ENCODE results near the gene AMN1.
A peak's percentile ranks its signal among the peaks of the same experiment; 100 is the strongest.
"Not testable (repeated sequence)": the region's sequence is repeated elsewhere in the genome, so short reads cannot be mapped to it uniquely, and the experiment has no call there.

The AMN1 gene

GRCh38 chr12:31682136-31682962 lies 46.5 kb downstream of the AMN1 start:
- DNase-seq (ENCODE audit: low read depth), result peak; percentile 13

DNA sequence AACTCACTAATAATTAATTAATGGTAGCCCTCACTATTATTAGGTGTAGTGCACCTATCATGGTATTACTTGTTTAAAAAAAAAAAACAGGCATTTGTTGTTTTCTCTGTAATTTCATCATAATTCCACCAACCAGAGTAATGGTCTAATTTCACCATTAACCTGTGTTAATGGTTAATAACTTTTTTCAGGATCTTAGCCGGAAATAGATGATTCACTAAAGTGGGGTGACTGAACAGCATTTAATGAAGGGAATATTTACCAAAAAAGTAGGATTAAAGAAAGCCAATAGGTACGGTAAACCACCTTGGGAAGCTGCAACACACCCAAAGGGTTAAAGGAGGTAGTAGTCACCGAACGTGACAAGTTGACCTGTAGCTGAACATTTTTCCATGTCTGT lies 56.3 kb downstream of the AMN1 start:
- DNase-seq (ENCODE audit: low read depth), result no peak

DNA sequence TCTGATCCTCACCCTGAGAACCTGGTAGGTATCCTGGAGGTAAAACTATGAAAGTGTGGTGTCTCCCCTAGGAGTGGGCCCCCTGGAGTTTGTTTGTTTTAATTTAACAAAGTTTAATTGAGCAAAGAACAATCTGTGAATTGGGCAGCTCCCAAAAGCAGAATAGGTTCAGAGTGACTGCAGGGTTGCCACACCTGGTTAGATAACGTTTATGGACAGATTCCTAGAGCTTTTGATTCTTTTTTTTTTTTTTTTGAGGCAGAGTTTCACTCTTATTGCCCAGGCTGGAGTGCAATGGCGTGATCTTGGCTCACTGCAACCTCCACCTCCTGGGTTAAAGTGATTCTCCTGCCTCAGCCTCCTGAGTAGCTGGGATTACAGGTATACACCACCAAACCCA lies 59.2 kb downstream of the AMN1 start:
- not testable (repeated sequence) for DNase-seq (ENCODE audit: low read depth)

- DNase-seq (ENCODE audit: low read depth), result no peak
These were observed 59.8 kb downstream of the AMN1 start for GRCh38 chr12:31669020-31669419.

DNA sequence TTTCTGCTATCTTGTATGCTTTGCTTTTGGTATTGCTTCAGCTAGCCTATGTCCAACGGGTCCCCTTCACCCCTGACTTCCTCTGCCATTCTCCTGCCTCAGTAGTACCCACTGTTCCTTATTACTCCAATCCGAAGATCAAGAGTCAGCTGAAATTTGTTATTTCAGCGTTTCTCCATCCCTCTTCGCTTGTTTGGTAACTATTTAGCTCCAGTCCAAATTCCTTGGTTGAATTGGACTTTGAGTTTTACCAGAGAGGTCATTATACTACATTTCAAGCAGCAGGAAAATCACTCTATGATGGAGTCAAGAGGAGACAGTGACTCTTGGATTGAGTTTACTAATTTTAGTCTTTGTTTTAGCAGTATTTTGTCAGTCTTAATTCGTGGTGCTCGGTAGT lies 64.8 kb downstream of the AMN1 start:
- DNase-seq (ENCODE audit: low read depth), result no peak

DNA sequence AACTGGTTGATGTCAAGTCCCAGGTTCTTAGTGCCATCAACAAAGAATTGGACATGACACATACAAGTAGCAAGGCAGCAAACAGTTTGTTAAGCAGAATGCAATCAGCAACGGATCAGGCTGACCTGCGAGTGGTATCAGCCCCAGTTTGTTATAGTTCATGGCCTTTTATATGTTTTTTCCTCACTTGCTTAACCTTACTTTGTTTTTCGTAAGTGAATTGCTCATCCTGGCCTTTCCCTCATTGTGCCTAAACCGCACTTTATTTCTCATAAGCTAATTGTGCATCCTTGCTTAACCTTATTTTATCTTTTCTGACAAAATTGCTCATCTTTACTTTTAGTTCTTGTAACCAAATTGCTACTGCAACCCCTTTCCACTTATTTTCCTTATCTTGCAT lies 65.2 kb downstream of the AMN1 start:
- DNase-seq (ENCODE audit: low read depth), result no peak

DNA sequence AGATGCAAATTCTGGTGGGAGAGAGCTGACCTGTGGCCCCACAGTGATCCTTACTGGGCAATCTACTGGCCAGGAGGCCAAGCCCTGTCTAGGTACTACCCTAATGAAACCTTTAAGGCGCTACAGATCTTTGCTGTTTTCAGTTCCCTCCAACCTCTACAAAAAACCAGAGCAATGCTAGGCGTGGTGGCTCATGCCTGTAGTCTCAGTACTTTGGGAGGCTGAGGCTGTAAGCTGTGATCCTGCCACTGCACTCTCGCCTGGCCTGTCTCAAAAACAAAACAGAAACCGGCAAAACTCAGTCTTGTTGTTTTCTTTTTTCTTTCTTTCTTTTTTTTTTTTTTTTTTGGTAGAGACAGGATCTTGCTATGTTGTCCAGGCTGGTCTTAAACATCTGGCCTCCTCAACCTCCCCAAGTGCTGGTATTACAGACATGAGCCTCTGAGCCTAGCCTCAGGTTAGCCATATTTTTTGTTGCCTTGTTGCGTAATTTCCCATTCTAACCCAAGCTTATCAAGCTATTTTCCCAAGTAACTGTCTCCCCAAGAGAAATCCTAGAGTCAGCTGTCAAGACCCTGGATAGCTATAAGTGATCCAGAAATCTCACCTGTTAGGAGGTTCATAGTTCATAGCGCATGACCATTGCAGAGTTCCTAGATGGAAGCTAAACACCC lies 66.5 kb downstream of the AMN1 start:
- no peak for DNase-seq (ENCODE audit: low read depth)

DNA sequence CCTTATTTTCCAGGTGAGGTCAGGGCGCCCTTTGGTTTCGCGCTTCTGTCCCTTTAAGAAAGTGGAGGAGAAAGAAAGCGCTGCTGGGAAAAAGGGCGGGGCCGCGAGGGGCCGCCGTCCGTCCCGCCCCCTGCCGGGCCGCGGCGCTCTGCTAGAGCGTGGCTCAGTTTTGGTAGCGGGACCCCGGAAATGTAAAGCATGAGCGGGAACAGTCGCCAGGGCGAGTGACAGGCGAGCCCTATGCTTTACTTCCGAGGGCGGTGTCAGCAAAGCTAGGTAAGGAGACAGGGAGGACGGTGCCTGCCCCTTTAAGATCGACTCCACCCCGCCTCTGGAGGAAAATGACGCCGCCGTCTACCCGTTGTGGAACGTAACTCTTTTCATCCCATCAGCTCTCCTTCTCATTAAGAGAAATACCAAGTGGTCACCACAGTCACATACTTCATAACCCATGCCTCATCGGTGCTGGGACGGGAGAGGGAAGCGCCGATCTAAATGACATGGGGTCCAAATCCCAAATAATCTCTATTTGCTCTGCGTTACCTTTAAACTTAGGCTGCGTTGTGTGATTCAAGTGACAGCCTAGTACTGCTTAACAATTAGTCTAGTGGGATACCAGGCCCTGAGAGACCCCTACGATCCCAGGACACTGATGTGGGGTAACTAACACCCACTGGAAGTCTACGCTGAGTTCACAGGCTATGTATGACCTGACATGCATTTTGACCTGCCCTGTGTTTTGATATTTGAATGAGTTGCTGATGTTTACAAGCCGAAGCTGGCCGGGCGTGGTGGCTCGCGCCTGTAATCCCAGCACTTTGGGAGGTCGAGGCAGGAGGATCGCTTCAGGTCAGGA lies 69.5 kb downstream of the AMN1 start, which contains the start of gene ETFBKMT:
TSS of gene ETFBKMT (plus strand) at position 602 of the 856 bp plus-strand sequence. CDS start 2,266 bp downstream, outside the sequence.
- peak; percentile 63 for DNase-seq (ENCODE audit: low read depth)

DNA sequence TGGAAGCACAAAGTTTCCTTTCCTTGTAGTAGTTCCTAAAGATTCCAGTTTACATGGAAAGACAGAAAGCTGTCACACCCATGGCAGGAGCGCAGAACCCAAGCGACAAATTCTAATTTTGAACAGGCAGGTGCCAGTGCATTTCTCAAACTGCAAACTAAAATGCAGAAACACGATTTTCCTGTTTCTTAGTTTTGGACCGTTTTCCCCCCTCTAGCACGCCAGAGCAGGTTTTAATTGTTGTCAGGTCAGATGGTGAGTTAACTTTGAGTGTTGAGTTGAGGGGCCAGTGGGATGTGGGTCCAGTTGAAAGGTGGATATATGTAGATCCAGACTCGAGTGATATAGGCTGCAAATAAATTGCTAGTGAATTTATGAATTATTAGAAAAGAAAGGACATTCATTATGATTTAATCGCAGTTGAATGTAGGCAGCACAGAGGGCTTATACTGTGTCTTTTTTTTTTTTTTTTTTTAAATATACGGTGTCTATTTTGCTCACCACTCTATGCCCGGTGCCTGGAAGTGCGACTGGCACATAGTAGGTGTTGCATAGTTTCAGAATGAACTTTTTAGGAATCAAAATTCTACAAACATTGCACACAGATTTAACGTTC lies 70.2 kb downstream of the AMN1 start:
- DNase-seq (ENCODE audit: low read depth), result no peak

GRCh38 chr12:31655792-31656191 lies 73.0 kb downstream of the AMN1 start:
- no peak for DNase-seq (ENCODE audit: low read depth)

- DNase-seq (ENCODE audit: low read depth), result no peak
These were observed 73.6 kb downstream of the AMN1 start for GRCh38 chr12:31655208-31655607.

DNA sequence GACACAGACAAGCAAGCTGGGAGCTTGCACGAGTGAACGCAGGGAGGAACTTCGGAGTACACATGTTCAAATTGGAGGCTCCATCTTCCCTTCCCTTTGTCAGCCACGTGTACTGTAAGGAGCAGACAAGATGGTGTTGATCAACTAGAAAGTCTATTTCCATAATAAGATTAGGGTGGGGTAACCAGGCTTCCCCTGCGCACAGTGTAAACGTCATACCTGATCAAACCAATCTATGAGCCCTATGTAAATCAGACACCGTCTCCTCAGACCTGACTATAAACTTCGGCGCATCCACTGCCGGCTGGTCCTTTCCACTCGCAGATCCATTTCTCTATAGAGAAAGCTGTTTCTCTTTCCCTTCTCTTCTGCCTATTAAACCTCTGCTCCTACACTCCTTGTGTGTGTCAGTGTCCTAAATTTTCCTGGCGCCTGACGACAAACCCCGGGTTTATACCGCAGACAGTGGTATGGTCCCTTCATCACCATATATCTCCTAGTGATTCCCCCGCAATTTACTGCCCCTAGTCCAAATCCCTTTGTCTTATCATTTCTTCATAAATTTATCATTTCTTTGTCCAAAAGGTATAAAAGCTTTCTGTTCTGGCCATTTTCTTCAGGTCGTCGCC lies 76.8 kb downstream of the AMN1 start:
- DNase-seq (ENCODE audit: low read depth), result no peak

DNA sequence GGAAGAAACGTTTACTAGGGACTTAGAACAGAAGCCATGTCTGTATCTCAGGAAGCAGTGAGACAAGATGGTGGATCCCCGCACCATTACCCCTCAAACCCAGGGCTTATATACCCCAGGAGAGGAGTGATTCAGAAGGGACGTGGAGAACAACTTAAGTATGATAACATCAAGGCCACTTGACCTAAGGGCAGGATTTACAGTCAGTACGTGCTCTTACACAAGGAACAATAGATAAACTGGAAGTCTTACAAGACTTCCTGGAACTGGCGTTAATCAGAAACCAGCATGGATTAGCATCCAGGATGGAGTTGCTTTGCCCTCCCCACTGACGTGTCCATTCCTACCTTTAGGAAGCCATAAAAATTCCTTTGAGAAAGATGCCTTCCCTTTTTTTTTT lies 77.9 kb downstream of the AMN1 start:
- no peak for DNase-seq (ENCODE audit: low read depth)

DNA sequence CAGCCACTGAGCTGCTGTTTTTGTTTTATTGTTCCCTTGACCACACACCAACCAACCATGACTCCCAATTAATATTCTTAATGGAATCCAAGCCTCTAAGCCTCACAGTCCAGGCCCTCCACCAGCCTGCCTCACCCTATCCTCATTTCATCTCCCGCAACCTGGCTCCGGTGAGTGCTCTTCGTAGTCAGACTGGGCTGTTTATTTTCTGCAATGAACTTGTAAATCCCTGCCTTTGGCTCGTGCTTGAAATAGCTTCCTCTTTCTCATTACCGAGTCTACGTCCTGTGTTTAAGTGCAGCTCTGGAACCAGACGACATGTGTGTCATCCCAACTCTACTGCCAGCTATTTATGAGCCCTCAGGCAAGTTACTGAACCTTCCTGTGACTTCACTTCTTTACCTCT lies 81.7 kb downstream of the AMN1 start:
- DNase-seq (ENCODE audit: low read depth), result no peak

- DNase-seq (ENCODE audit: low read depth), result no peak
These were observed 82.9 kb downstream of the AMN1 start for GRCh38 chr12:31645924-31646323.

DNA sequence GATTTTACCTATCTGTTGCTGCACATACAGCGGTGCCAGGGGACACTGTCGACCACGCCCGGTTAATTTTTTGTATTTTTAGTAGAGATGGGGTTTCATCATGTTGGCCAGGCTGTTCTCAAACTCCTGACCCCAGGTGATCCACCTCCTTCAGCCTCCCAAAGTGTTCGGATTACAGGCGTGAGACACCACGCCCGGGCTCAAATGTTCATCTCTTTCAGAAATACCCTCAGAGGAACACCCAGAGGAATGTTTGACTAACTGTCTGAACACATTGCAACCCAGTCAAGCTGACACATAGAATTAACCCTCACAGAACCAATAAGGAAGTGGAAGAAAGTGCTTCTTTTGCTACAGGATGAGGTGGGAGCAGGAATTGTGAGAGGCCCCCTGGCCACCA lies 84.3 kb downstream of the AMN1 start:
- DNase-seq (ENCODE audit: low read depth), result no peak

DNA sequence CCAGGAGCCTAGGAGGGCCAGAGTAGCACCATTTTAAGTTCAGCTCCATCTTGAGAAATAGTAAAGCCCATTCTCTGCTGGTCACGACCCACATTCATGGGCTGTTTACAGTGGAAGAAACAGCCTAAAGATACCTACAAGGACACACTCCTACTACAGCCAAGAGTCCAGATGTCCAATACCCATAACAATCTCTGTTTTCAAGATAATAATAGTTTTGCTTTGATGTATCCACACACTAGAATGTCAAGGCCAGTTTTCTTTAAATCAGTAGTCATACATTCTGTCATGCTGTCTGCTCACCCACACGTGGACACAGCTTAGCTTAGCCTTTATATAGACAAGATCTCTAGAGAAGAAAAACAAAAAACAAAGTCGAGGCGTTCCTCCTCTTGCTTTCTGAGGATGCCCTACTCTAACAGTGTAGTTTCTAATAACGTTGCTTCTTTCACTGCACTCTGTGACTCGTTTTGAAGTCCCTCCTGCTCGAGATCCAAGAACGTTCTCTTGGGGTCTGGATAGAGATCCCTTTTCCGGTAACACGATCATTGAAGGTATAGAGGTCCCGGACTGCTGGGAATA lies 87.2 kb downstream of the AMN1 start:
- DNase-seq (ENCODE audit: low read depth), result no peak

DNA sequence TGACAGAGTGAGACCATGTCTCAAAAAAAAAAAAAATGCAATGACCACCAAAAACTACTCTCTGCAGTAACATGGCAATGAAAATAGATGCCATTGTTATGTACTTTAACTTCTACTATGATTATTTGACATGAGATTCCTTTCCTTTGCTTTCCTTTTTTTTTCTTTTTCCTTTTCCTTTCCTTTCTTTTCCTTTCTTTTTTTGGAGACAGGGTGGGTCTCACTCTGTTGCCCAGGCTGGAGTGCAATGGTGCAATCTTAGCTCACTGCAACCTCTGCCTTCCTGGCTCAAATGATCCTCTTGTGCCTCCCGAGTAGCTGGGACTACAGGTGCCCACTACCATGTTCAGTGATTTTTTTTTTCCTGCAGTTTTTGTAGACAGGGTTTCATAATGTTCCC lies 94.2 kb downstream of the AMN1 start:
- no peak for DNase-seq (ENCODE audit: low read depth)

DNA sequence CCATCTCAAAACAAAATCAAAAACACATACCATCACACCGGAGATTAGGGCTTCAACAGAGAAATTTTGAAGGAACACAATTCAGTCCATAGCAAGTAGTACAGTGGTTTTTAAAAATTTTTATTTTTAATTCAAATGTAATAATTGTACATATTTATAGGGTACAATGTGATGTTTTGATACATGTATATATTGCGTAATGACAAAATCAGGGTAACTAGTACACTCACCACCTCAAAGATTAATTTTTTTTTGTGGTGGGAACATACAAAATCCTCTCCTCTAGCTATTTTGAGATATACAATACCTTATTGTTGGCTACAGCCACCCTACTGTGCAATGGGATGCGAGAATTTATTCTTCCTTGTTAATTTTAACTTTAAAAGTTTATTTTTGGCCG lies 95.4 kb downstream of the AMN1 start:
- DNase-seq (ENCODE audit: low read depth), result no peak

DNA sequence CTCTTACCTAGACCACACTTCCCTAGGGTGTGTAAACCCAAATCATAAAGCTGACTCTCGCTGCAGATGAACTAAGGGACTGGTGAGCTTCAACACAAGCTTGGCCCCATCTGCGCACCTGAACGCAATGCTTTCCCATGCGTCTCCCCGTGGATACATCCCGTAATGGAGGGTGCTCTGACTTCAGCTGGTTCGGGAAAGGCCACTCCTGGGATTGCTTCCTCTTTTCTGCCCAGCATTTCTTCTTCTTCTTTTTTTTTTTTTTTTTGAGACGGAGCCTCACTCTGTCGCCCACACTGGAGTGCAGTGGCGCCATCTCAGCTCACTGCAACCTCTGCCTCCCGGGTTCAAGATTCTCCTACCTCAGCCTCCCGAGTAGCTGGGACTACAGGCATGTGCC lies 97.0 kb downstream of the AMN1 start:
- no peak for DNase-seq (ENCODE audit: low read depth)

DNA sequence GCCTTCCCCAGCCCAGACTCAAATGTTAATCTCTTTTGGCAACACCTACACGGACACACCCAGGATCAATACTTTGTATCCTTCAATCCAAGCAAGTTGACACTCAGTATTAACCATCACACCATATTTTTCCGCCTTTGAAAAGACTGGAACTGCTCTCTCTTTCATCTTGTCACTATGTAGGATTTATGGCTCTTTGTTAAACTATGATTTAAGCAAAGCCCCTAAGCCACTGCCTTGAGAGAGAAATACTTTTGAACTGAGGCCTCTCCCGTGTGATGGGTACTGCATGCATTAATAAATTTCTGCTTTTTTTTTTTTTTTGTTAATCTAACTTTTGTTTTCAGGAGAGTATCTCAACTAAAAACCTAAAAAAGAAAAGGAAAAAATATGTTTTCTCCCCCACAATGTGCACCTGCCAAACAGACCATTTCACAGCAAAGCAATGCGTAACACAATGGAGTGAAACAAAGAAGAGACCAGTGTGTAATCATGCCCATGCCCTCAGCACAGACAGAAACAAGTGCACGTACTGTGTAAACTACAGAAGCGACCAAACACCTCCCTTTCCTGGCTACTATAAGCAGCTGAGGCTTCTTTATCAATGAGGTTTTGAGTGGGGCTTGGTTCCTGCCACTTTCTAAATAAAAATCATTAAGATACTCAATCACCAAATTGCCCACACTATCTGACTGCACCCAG lies 97.6 kb downstream of the AMN1 start:
- no peak for DNase-seq (ENCODE audit: low read depth)

Data from GM04503 (cell line).